NOMO-1 treated with DMSO at 0.1 percent for 48 hours (cell line): Measurements from ENCODE around the gene C16orf95.
A peak's percentile ranks its signal among the peaks of the same experiment; 100 is the strongest.

Experiments
- DNase-seq: peaks from one replicate; lab custom pipeline; 2025; ENCODE audit not compliant: unreplicated experiment; lab: John Stamatoyannopoulos, UW

Gene C16orf95

GRCh38 chr16:87333581-87334331 is 16.6 kb upstream of the C16orf95 start:
- no peak for DNase-seq

GRCh38 chr16:87333101-87333500 is 15.9 kb upstream of the C16orf95 start:
- no peak for DNase-seq

- DNase-seq, result no peak
These were observed 15.0 kb upstream of the C16orf95 start for GRCh38 chr16:87332150-87332549.

GRCh38 chr16:87331241-87331801 is 14.1 kb upstream of the C16orf95 start:
- no peak for DNase-seq

- DNase-seq, result no peak
These were observed 13.5 kb upstream of the C16orf95 start for GRCh38 chr16:87330646-87331045.

GRCh38 chr16:87330257-87330624 is 13.0 kb upstream of the C16orf95 start:
- DNase-seq, result no peak

- DNase-seq, result no peak
These were observed 12.5 kb upstream of the C16orf95 start for GRCh38 chr16:87329436-87330256.

GRCh38 chr16:87328846-87329245 is 11.7 kb upstream of the C16orf95 start:
- no peak for DNase-seq

- no peak for DNase-seq
These were observed 10.8 kb upstream of the C16orf95 start for GRCh38 chr16:87327798-87328495.

GRCh38 chr16:87326151-87326571 is 9.0 kb upstream of the C16orf95 start:
- no peak for DNase-seq

- DNase-seq, result no peak
These were observed 8.2 kb upstream of the C16orf95 start for GRCh38 chr16:87325423-87325858.

GRCh38 chr16:87324411-87325275 is 7.5 kb upstream of the C16orf95 start:
- DNase-seq, result peak; percentile 9

- no peak for DNase-seq
These were observed 6.7 kb upstream of the C16orf95 start for GRCh38 chr16:87323727-87324410.

GRCh38 chr16:87322833-87323726 is 5.9 kb upstream of the C16orf95 start:
- no peak for DNase-seq

GRCh38 chr16:87322360-87322759 is 5.2 kb upstream of the C16orf95 start:
- no peak for DNase-seq

GRCh38 chr16:87321336-87322107 is 4.3 kb upstream of the C16orf95 start:
- DNase-seq, result no peak

- DNase-seq, result no peak
These were observed 3.5 kb upstream of the C16orf95 start for GRCh38 chr16:87320510-87321227.
